ENCODE data around the gene NMRK2. TPM values are rescaled to one million over a fixed set of nuclear protein-coding genes. Genes with fewer than 3 reads are reported as not detected.

The NMRK2 gene
- total RNA-seq, 1 donor from 2014 or later: 0.65 TPM

- Mint-ChIP-seq H3K4me1 (ENCODE audit: unreplicated experiment) (no peaks in the 10 kb centered on the region), H3K9me3 (no peaks in the 10 kb centered on the region), H3K4me3 (no peak overlapping the region), H3K27me3 (peaks cover 4% of the 10 kb centered on the region), H3K27ac (no peak overlapping the region), H3K36me3 (no peaks in the 10 kb centered on the region)
- no peak for TF ChIP-seq CTCF (conservative IDR thresholded peaks at IDR 0.05)
- DNase-seq (ENCODE audit: extremely low spot score, unreplicated experiment): no peak
Measured at GRCh38 chr19:3897936-3898335, 34.9 kb upstream of the NMRK2 start.

GRCh38 chr19:3898426-3898825, 34.4 kb upstream of the NMRK2 start:
- Mint-ChIP-seq H3K4me3 (no peak overlapping the region), H3K27me3 (peaks cover 4% of the 10 kb centered on the region), H3K36me3 (no peaks in the 10 kb centered on the region), H3K4me1 (ENCODE audit: unreplicated experiment) (no peaks in the 10 kb centered on the region), H3K27ac (no peak overlapping the region), H3K9me3 (no peaks in the 10 kb centered on the region)
- no peak for DNase-seq (ENCODE audit: extremely low spot score, unreplicated experiment)
- no peak for TF ChIP-seq CTCF (conservative IDR thresholded peaks at IDR 0.05)

- DNase-seq (ENCODE audit: extremely low spot score, unreplicated experiment): no peak
- H3K27ac Mint-ChIP-seq: no peak overlapping the region
- no peak overlapping the region for H3K4me3 Mint-ChIP-seq
- no peaks in the 10 kb centered on the region for H3K9me3 Mint-ChIP-seq
- no peaks in the 10 kb centered on the region for H3K4me1 Mint-ChIP-seq (ENCODE audit: unreplicated experiment)
- H3K36me3 Mint-ChIP-seq: no peaks in the 10 kb centered on the region
- H3K27me3 Mint-ChIP-seq: peaks cover 4% of the 10 kb centered on the region
- no peak for TF ChIP-seq CTCF (conservative IDR thresholded peaks at IDR 0.05)
Measured at GRCh38 chr19:3899531-3900294, 33.2 kb upstream of the NMRK2 start.

- Mint-ChIP-seq H3K4me1 (ENCODE audit: unreplicated experiment) (no peaks in the 10 kb centered on the region), H3K27me3 (peaks cover 4% of the 10 kb centered on the region), H3K36me3 (no peaks in the 10 kb centered on the region), H3K4me3 (no peak overlapping the region), H3K9me3 (no peaks in the 10 kb centered on the region), H3K27ac (no peak overlapping the region)
- no peak for DNase-seq (ENCODE audit: extremely low spot score, unreplicated experiment)
- no peak for TF ChIP-seq CTCF (conservative IDR thresholded peaks at IDR 0.05)
Measured at GRCh38 chr19:3902317-3902973, 30.4 kb upstream of the NMRK2 start.

GRCh38 chr19:3904233-3904632, 28.6 kb upstream of the NMRK2 start:
- no peaks in the 10 kb centered on the region for H3K36me3 Mint-ChIP-seq
- no peaks in the 10 kb centered on the region for H3K27me3 Mint-ChIP-seq
- no peak overlapping the region for H3K27ac Mint-ChIP-seq
- H3K4me1 Mint-ChIP-seq (ENCODE audit: unreplicated experiment): no peaks in the 10 kb centered on the region
- no peak for TF ChIP-seq CTCF (conservative IDR thresholded peaks at IDR 0.05)
- no peak overlapping the region for H3K4me3 Mint-ChIP-seq
- no peaks in the 10 kb centered on the region for H3K9me3 Mint-ChIP-seq
- DNase-seq (ENCODE audit: extremely low spot score, unreplicated experiment): no peak

Measured in type B pancreatic cell (in vitro differentiated cells).